Suprapubic skin (tissue), 4 donors: ENCODE measurements around the gene STK31. TPM values are rescaled to one million over a fixed set of nuclear protein-coding genes. Genes with fewer than 3 reads are reported as not detected.
"Not testable (repeated sequence)": the region's sequence is repeated elsewhere in the genome, so short reads cannot be mapped to it uniquely, and the experiment has no call there.

ENCODE experiments used
- DNase-seq, 2 donors: peaks; one replicate each; pipeline ENCODE4 v3.0.0-alpha.2; 2019; ENCODE audit warnings: low spot score in 2 of 2
- H3K27ac ChIP-seq: fragments of 200-600 bp; sonication (generic); one replicate; pipeline ENCODE4 v1.5.1; 2019
- H3K27me3 ChIP-seq: fragments of 200-600 bp; sonication (generic); one replicate; pipeline ENCODE4 v1.5.1; 2019
- H3K36me3 ChIP-seq: fragments of 200-600 bp; sonication (generic); one replicate; pipeline ENCODE4 v1.5.1; 2019
- H3K4me1 ChIP-seq: fragments of 200-600 bp; sonication (generic); one replicate; pipeline ENCODE4 v1.5.1; 2019
- H3K4me3 ChIP-seq: fragments of 200-600 bp; sonication (generic); one replicate; pipeline ENCODE4 v1.5.1; 2019; ENCODE audit warnings: mild to moderate bottlenecking
- H3K9me3 ChIP-seq: fragments of 200-600 bp; sonication (generic); one replicate; pipeline ENCODE4 v1.5.1; 2019
- EP300 ChIP-seq: sonication (generic); formaldehyde crosslinking; IDR thresholded peaks from one replicate; pipeline ENCODE4 v1.6.1; 2017; ENCODE audit warnings: antibody characterized with exemption
- POLR2A ChIP-seq, 2 donors: fragments of 450-650 bp; IDR thresholded peaks; one replicate each; pipeline ENCODE4 v1.6.1; 2017; ENCODE audit warnings: antibody characterized with exemption in 2 of 2, mild to moderate bottlenecking in 2 of 2, moderate library complexity in 2 of 2
- POLR2AphosphoS5 ChIP-seq, 3 donors: sonication (generic); formaldehyde crosslinking; IDR thresholded peaks; one replicate each; pipeline ENCODE4 v1.6.1; 2017; ENCODE audit warnings: antibody characterized with exemption in 3 of 3
- WGBS: methylation state at CpG from one replicate; pipeline ENCODE4 v1.1.5; 2018; 5-methylcytosine and 5-hydroxymethylcytosine counted together
- total RNA-seq, 4 donors: library from RNA; depleted of rRNA; stranded (reverse); fragments of >200 nt; gene quantifications; one replicate each; pipeline ENCODE4 v1.1.0, GENCODE V29; 2016
- TF ChIP-seq, protein P1 (sequence below), 2 donors: fragments of 200-600 bp in 1 of 2; fragments of 450-650 bp in 1 of 2; sonication (generic) in 1 of 2; IDR thresholded peaks; one replicate each; pipeline ENCODE4 v1.5.1; 2016 to 2019; ENCODE audit warnings: antibody characterized with exemption in 2 of 2, mild to moderate bottlenecking in 1 of 2, moderate library complexity in 1 of 2

STK31 gene
- total RNA-seq, 4 donors from 2014 or later: 0.91 to 1.0 TPM; not detected in 2

GRCh38 chr7:23765943-23766342 lies 55.9 kb downstream of the STK31 start:
- Histone ChIP-seq H3K9me3 (no peaks in the 10 kb centered on the region), H3K27me3 (no peaks in the 10 kb centered on the region), H3K36me3 (no peaks in the 10 kb centered on the region), H3K4me3 (no peak overlapping the region), H3K27ac (no peak overlapping the region), H3K4me1 (no peaks in the 10 kb centered on the region)
- WGBS: 85% methylated on average over 3 of the region's 3 CpGs
- TF ChIP-seq, protein P1, sequence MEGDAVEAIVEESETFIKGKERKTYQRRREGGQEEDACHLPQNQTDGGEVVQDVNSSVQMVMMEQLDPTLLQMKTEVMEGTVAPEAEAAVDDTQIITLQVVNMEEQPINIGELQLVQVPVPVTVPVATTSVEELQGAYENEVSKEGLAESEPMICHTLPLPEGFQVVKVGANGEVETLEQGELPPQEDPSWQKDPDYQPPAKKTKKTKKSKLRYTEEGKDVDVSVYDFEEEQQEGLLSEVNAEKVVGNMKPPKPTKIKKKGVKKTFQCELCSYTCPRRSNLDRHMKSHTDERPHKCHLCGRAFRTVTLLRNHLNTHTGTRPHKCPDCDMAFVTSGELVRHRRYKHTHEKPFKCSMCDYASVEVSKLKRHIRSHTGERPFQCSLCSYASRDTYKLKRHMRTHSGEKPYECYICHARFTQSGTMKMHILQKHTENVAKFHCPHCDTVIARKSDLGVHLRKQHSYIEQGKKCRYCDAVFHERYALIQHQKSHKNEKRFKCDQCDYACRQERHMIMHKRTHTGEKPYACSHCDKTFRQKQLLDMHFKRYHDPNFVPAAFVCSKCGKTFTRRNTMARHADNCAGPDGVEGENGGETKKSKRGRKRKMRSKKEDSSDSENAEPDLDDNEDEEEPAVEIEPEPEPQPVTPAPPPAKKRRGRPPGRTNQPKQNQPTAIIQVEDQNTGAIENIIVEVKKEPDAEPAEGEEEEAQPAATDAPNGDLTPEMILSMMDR (IDR thresholded peaks at IDR 0.05): no peak
- TF ChIP-seq POLR2AphosphoS5 (IDR thresholded peaks at IDR 0.05) (no peak), POLR2A (IDR thresholded peaks at IDR 0.05) (no peak), EP300 (no peak)
- DNase-seq: no peak

- Histone ChIP-seq H3K27me3 (no peaks in the 10 kb centered on the region), H3K36me3 (no peaks in the 10 kb centered on the region)
- DNase-seq: no peak
Measured at GRCh38 chr7:23767514-23767913, 57.5 kb downstream of the STK31 start.

DNA sequence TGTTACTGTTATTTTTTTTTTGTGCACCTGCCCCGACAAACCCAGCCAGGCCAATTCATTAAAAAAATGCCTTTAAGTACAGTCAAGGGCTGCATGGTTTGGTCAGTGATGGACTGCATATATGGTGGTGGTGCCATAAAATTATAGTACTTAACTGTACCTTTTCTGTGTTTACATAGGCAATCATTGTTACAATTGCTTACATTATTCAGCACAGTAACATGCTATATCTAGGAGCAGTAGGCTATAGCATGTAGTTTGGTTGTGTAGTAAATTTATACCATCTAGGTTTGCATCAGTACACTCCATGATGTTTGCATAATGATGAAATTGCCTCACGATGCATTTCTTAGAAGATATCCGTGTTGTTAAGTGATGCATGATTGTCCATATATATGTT lies 58.0 kb downstream of the STK31 start:
- H3K27me3 ChIP-seq: no peaks in the 10 kb centered on the region
- no peak overlapping the region for H3K27ac ChIP-seq
- H3K36me3 ChIP-seq: no peaks in the 10 kb centered on the region
- H3K4me1 ChIP-seq: no peaks in the 10 kb centered on the region
- H3K4me3 ChIP-seq: no peak overlapping the region
- no peak for DNase-seq
- H3K9me3 ChIP-seq: no peaks in the 10 kb centered on the region
- TF ChIP-seq, protein P1 (IDR thresholded peaks at IDR 0.05): no peak
- TF ChIP-seq POLR2AphosphoS5 (IDR thresholded peaks at IDR 0.05) (no peak), POLR2A (IDR thresholded peaks at IDR 0.05) (no peak), EP300 (no peak)
- whole genome bisulfite sequencing: 54% methylated on average over 3 of the region's 3 CpGs

More at GRCh38 chr7:23767514-23767913, 57.5 kb downstream of the STK31 start:
- TF ChIP-seq EP300 (no peak), POLR2A (IDR thresholded peaks at IDR 0.05) (no peak), POLR2AphosphoS5 (IDR thresholded peaks at IDR 0.05) (no peak)
- TF ChIP-seq, protein P1 (IDR thresholded peaks at IDR 0.05): no peak
- Histone ChIP-seq H3K9me3 (no peaks in the 10 kb centered on the region), H3K4me1 (no peaks in the 10 kb centered on the region), H3K4me3 (no peak overlapping the region), H3K27ac (no peak overlapping the region)

- H3K27ac ChIP-seq, DNase-seq, H3K4me3 ChIP-seq, H3K4me1 ChIP-seq, H3K36me3 ChIP-seq, H3K9me3 ChIP-seq, H3K27me3 ChIP-seq: not testable (repeated sequence)
- WGBS: 100% methylated on average over 1 of the region's 7 CpGs
Measured at GRCh38 chr7:23779185-23779800, 69.3 kb downstream of the STK31 start.

DNA sequence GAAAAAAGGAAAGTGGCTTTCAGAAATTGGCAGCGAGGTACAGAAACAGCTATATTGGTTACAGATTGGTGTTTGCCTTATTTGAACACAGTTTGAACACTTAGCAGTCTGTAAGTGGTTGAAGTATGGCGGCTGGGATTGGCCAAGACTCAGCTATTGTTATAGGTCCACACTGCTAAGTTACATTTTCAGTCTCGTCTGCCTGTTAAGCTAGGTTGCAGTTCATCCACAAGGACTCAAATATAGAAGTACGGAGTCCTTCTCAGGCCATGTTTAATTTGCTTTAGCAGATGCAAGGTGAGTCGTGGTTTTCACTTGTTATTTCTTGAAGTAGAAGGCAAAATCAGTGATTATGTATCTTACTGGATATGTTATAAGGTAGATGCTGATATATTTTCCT lies 73.1 kb downstream of the STK31 start:
- TF ChIP-seq EP300: no peak
- TF ChIP-seq POLR2AphosphoS5 (IDR thresholded peaks at IDR 0.05): no peak
- TF ChIP-seq, protein P1 (IDR thresholded peaks at IDR 0.05): no peak
- TF ChIP-seq POLR2A (IDR thresholded peaks at IDR 0.05): no peak
- Histone ChIP-seq H3K4me1 (no peaks in the 10 kb centered on the region), H3K27me3 (no peaks in the 10 kb centered on the region), H3K27ac (no peak overlapping the region), H3K9me3 (no peaks in the 10 kb centered on the region), H3K4me3 (no peak overlapping the region), H3K36me3 (no peaks in the 10 kb centered on the region)
- WGBS: 85% methylated on average over 5 of the region's 5 CpGs
- DNase-seq: no peak

GRCh38 chr7:23787272-23787671 lies 77.3 kb downstream of the STK31 start:
- H3K27me3 ChIP-seq: no peaks in the 10 kb centered on the region
- H3K36me3 ChIP-seq: no peaks in the 10 kb centered on the region
- no peak for DNase-seq
- no peaks in the 10 kb centered on the region for H3K9me3 ChIP-seq
- H3K27ac ChIP-seq: no peak overlapping the region
- H3K4me3 ChIP-seq: no peak overlapping the region
- H3K4me1 ChIP-seq: no peaks in the 10 kb centered on the region
- TF ChIP-seq POLR2A (IDR thresholded peaks at IDR 0.05) (no peak), EP300 (no peak), POLR2AphosphoS5 (IDR thresholded peaks at IDR 0.05) (no peak)
- TF ChIP-seq, protein P1 (IDR thresholded peaks at IDR 0.05): no peak
- 93% methylated on average over 3 of the region's 3 CpGs for WGBS
